Stimulated activated CD4-positive, alpha-beta T cell treated with anti-CD3 and anti-CD28 coated beads, TNF-alpha, amount 100 ng/mL, for 1 hour (primary cell): ENCODE results near the gene TTC23.
"Not testable (repeated sequence)": the region's sequence is repeated elsewhere in the genome, so short reads cannot be mapped to it uniquely, and the experiment has no call there.

Experiments
- DNase-seq, 3 donors: peaks; one replicate each; pipeline ENCODE4 v3.0.0-alpha.2; 2020; ENCODE audit warnings: low read depth in 3 of 3, low spot score in 1 of 3

TTC23 gene

GRCh38 chr15:99197856-99198255, 51.5 kb downstream of the TTC23 start:
- no peak for DNase-seq

DNA sequence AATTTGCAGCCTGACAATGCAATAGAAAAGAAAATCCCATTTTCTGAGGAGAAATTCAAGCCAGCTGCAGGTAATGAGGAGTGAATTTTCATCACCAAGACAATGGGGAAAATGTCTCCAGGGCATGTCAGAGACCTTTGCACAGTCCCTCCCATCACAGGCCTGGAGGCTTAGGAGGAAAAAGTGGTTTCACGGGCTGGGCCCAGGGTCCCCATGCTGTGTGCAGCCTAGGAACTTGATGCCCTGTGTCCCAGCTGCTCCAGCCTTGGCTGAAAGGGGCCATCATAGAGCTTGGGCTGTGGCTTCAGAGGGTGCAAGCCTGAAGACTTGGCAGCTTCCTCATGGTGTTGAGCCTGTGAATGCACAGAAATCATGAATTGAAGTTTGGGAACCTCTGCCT, 57.2 kb downstream of the TTC23 start:
- not testable (repeated sequence) for DNase-seq

GRCh38 chr15:99187936-99188335, 61.4 kb downstream of the TTC23 start:
- DNase-seq, result no peak

GRCh38 chr15:99185414-99186130, 63.8 kb downstream of the TTC23 start:
- DNase-seq, result no peak

- no peak for DNase-seq
These were observed 66.6 kb downstream of the TTC23 start for GRCh38 chr15:99182791-99183190.

- DNase-seq, result no peak
These were observed 67.8 kb downstream of the TTC23 start for GRCh38 chr15:99181545-99181971.

GRCh38 chr15:99180964-99181306, 68.4 kb downstream of the TTC23 start:
- DNase-seq, result no peak

DNA sequence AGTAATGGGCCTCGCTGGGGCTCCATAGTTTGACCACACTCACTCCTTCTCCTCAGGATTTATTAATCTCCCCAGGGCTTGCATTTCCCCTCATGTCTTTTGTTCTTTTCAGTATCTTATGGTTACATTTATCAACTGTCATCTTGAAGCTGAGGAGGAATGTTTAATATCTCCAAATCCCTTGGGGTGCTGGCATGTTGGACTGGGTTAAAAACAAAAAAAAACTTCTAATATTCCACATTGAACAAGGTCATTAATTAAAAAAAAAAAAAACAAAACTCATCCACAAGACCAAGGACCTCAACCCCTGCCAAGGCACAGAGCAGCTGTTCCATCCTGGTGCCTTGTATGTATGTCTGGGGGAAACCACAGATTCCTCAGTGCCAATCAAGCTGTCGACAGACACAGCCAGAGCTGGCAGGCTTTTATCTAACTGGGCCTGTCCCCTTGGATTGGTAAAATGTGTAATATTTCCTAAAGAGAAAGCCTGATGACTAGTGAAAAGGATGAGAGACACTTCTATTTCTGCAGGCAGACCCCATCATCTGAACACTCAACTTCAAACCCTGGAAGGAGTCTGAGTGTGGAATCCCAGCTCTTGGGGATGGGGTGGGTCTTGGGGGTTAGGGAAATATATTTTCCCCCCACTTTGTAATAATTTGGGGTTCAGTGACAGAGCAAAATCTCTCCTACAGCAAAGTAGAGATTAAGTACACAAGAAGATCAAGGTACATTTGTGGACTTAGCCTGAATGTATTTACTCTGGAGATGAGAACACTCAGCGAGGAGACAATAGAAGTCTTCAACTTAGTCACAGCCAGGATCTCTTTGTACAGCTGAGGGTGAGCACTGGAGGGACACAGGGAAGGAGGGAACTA, 69.1 kb downstream of the TTC23 start:
- no peak for DNase-seq

GRCh38 chr15:99177679-99178078, 71.7 kb downstream of the TTC23 start:
- no peak for DNase-seq

GRCh38 chr15:99176757-99177156, 72.6 kb downstream of the TTC23 start:
- DNase-seq, result no peak

DNA sequence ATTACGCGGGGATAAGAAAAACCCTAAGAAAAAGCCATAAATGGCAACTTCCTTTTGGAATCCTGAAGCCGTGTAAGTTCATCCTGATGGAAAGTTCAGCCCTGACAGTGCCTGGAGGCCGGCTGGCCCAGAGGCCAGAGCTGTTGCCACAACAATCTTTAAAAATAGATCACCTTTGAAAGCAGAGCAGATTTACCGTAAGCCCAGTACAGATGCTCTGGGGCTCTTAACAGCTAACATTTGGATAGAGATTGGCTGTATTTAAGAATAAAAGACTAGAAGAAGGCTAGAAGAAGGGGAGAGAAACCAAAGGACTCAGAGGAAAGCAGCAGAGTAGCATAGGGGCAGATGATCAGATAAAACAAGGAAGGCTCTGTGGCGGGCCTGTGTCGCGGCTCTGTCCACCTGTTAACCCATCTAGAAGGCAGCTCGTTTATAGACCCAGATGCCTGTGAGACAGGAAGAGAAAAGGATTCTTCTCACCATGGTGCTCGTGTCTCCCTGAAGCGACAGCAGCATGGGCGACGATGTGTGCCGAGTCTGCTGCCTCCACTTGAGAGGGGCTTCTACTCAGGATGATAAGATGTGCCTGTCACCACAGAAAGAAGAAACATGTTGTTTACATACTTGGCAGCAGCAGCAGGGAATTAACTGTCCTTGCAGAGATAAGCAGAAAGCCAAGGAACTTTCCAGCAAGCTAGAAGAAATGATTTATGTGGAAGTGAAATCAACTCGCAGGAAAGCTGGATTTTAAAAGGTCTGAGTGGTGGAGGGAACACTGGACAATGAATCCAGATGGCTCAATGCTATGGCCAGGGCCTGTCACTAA, 74.6 kb downstream of the TTC23 start:
- no peak for DNase-seq

DNA sequence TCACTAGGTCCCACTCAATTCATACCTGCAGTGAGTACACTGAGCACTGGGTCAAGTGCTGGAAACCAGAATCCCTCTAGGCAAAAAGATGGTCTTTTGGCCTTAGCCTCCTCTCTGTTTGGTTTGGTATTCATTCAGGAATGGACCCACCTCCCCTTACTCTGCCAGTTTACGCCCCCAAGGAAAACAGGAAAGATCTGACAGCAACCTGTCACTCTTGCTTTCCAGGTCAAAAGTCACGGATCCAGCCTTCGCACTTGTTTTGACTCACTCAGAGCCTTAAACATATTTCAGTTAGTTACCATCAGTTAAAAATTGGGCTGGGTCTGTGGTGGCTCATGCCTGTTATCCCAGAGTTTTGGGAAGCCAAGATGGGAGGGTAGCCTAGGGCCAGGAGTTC, 76.4 kb downstream of the TTC23 start:
- no peak for DNase-seq

- no peak for DNase-seq
These were observed 77.2 kb downstream of the TTC23 start for GRCh38 chr15:99172171-99172570.

DNA sequence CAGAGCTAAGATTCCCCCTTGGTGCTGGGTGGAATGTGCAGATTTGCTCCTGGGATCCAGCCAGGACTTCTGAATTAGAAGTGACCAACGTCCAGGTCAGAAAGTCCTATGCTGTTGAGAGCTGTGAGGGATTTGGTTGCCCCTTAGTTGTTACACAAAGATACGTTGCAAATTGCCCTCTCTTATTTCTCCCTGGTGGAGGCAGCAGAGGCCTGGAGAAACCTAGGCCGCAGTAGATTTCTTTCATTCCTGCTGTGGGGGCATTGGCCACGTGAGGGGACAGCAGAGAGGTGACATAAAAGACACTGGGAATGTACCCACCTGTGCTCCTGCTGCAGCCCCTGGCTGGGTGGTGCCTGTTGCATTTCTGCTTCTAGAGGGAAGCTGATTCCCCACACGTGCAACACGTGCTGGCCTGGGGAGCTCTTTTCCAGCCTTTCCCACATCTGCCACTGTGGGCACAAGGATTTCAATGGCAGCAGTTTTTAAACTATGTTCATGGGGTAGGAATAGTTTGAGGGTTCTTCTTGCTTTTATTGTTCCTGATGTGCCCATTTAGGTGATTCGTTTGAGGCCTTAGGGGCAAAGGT, 78.8 kb downstream of the TTC23 start:
- no peak for DNase-seq

DNA sequence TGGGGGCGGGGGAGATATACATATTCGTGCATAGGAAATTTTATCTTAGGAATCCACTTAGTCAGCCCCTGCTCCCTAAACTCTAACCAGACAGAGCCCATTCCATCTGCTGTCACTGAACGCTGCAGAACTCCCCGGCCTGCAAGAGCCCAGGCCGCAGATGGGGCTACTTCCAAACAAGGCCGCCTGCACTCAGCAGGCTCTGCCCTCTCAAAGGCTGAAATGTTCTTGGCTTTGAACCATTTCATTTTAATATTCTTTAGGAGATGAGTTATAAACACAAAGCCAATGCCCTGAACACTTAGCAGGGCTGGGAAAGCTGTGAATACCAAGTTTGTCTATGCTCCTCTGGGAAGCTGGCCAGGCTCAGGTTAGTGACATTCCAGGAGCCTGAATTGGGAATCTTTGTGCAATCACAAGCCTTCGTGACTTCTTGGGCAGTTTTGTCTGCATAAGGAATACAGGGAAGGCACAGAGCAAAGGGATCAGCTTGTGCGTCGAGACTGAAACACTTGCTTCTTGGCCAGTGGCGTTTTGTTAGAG, 79.5 kb downstream of the TTC23 start:
- DNase-seq, result no peak

- DNase-seq, result no peak
These were observed 80.5 kb downstream of the TTC23 start for GRCh38 chr15:99168601-99169580.

DNA sequence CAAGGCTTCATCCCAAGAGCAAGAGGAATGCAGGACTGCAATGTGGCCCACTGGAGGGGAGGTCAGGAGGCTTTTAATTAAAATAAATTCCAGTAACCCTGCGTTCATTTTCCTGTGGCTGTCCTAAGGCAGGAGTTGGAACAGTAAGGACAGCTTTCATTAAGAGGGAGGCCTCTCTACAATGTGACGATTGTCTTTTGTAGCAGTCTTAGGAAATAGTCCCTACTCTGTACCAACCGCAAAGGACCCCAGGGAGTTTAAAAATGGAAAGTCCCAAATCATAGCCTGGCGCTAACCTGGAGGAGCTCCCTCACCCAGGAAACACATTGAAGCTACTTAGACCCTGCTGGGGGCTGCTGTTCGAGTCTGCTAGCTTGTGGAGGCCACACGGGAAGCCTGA, 81.7 kb downstream of the TTC23 start:
- DNase-seq, result no peak

- no peak for DNase-seq
These were observed 82.2 kb downstream of the TTC23 start for GRCh38 chr15:99167201-99167600.

- DNase-seq, result no peak
These were observed 83.3 kb downstream of the TTC23 start for GRCh38 chr15:99165956-99166689.
